PFSK-1 (cell line): ENCODE measurements around the gene TRIM45.

Experiments
- FOXP2 ChIP-seq: optimal IDR thresholded peaks from 2 replicates; pipeline ENCODE3; 2011; ENCODE audit warnings: borderline replicate concordance, control low read depth, inconsistent platforms; ENCODE audit not compliant: insufficient read depth; ENCODE audit errors: extremely low read length, extremely low read depth
- POLR2AphosphoS5 ChIP-seq: IDR thresholded peaks from 2 replicates; pipeline ENCODE4 v1.6.1; 2012; ENCODE audit warnings: low read depth, mild to moderate bottlenecking, control low read depth, low read length, moderate library complexity
- REST ChIP-seq, 2 experiments: IDR thresholded peaks; 2 replicates each; pipeline versions ENCODE4 v1.6.1 to v1.8.0; 2011 to 2012; ENCODE audit warnings: low read depth in 2 of 2, low read length in 2 of 2, control low read depth in 1 of 2, inconsistent platforms in 1 of 2, mild to moderate bottlenecking in 1 of 2, moderate library complexity in 1 of 2; ENCODE audit not compliant: insufficient read depth in 1 of 2
- SIN3A ChIP-seq: IDR thresholded peaks from 2 replicates; pipeline ENCODE4 v1.6.1; 2012; ENCODE audit warnings: mild to moderate bottlenecking, low read length, moderate library complexity, borderline replicate concordance; ENCODE audit not compliant: insufficient read depth
- TAF1 ChIP-seq: IDR thresholded peaks from 2 replicates; pipeline ENCODE4 v1.6.1; 2012; ENCODE audit warnings: low read length, control low read depth, borderline replicate concordance; ENCODE audit not compliant: insufficient read depth

Gene TRIM45

GRCh38 chr1:117143871-117144270 is 22.3 kb upstream of the TRIM45 start:
- no peak for TF ChIP-seq SIN3A
- no peak for TF ChIP-seq POLR2AphosphoS5
- no peak for TF ChIP-seq FOXP2
- TF ChIP-seq TAF1, result no peak
- no peak for TF ChIP-seq REST (IDR thresholded peaks at IDR 0.05; ENCODE audit: insufficient read depth in 1 of 2, low read depth in 2 of 2, low read length in 2 of 2)

GRCh38 chr1:117143172-117143571 is 21.6 kb upstream of the TRIM45 start:
- no peak for TF ChIP-seq SIN3A
- TF ChIP-seq POLR2AphosphoS5, result no peak
- no peak for TF ChIP-seq REST (IDR thresholded peaks at IDR 0.05; ENCODE audit: insufficient read depth in 1 of 2, low read depth in 2 of 2, low read length in 2 of 2)
- no peak for TF ChIP-seq TAF1
- TF ChIP-seq FOXP2, result no peak

GRCh38 chr1:117142200-117142599 is 20.7 kb upstream of the TRIM45 start:
- TF ChIP-seq SIN3A (no peak), TAF1 (no peak)

- TF ChIP-seq TAF1, result no peak
- TF ChIP-seq POLR2AphosphoS5, result no peak
- no peak for TF ChIP-seq FOXP2
- no peak for TF ChIP-seq SIN3A
- TF ChIP-seq REST (IDR thresholded peaks at IDR 0.05; ENCODE audit: insufficient read depth in 1 of 2, low read depth in 2 of 2, low read length in 2 of 2), result no peak
Observed at GRCh38 chr1:117138561-117138960, 17.0 kb upstream of the TRIM45 start.

GRCh38 chr1:117138106-117138505 is 16.6 kb upstream of the TRIM45 start:
- TF ChIP-seq SIN3A, result no peak
- TF ChIP-seq REST (IDR thresholded peaks at IDR 0.05; ENCODE audit: insufficient read depth in 1 of 2, low read depth in 2 of 2, low read length in 2 of 2), result no peak
- TF ChIP-seq TAF1, result no peak
- no peak for TF ChIP-seq POLR2AphosphoS5
- TF ChIP-seq FOXP2, result no peak
